Activated T-cell treated with anti-CD3 and anti-CD28 coated beads for 4 hours (primary cell): ENCODE data around the gene MICOS13.

ENCODE experiments used
- DNase-seq: peaks from one replicate; pipeline ENCODE4 v3.0.0-alpha.2; 2020

MICOS13 gene

GRCh38 chr19:5686647-5687359 lies 6.5 kb upstream of the MICOS13 start:
- peak; percentile 90 for DNase-seq

- no peak for DNase-seq
Measured at GRCh38 chr19:5686326-5686646, 6.0 kb upstream of the MICOS13 start.

GRCh38 chr19:5684694-5685430 lies 4.5 kb upstream of the MICOS13 start:
- DNase-seq, result no peak

GRCh38 chr19:5683177-5683886 lies 3.0 kb upstream of the MICOS13 start:
- no peak for DNase-seq

- DNase-seq, result no peak
Measured at GRCh38 chr19:5682107-5682482, 1.8 kb upstream of the MICOS13 start.

GRCh38 chr19:5681391-5682106 lies 1.2 kb upstream of the MICOS13 start:
- no peak for DNase-seq

- no peak for DNase-seq
Measured at GRCh38 chr19:5680084-5680436, 256 bp downstream of the MICOS13 start.

- no peak for DNase-seq
Measured at GRCh38 chr19:5679289-5680083, 830 bp downstream of the MICOS13 start.

GRCh38 chr19:5678071-5678718 lies 2.1 kb downstream of the MICOS13 start:
- no peak for DNase-seq

GRCh38 chr19:5677580-5677979 lies 2.7 kb downstream of the MICOS13 start:
- no peak for DNase-seq

- DNase-seq, result no peak
Measured at GRCh38 chr19:5677136-5677535, 3.2 kb downstream of the MICOS13 start.

- DNase-seq, result no peak
Measured at GRCh38 chr19:5676772-5677105, 3.6 kb downstream of the MICOS13 start.

- DNase-seq, result no peak
Measured at GRCh38 chr19:5676105-5676771, 4.1 kb downstream of the MICOS13 start.

- no peak for DNase-seq
Measured at GRCh38 chr19:5674714-5675113, 5.6 kb downstream of the MICOS13 start.

GRCh38 chr19:5673752-5674151 lies 6.6 kb downstream of the MICOS13 start:
- DNase-seq, result no peak

- DNase-seq, result no peak
Measured at GRCh38 chr19:5672708-5673459, 7.4 kb downstream of the MICOS13 start.

GRCh38 chr19:5671600-5671999 lies 8.7 kb downstream of the MICOS13 start:
- DNase-seq, result no peak

GRCh38 chr19:5669212-5669611 lies 11.1 kb downstream of the MICOS13 start:
- DNase-seq, result no peak

GRCh38 chr19:5667751-5668271 lies 12.5 kb downstream of the MICOS13 start:
- DNase-seq, result no peak

- DNase-seq, result no peak
Measured at GRCh38 chr19:5666921-5667610, 13.2 kb downstream of the MICOS13 start.
